ENCODE measurements around the gene PLOD1.
"Not testable (repeated sequence)": the region's sequence is repeated elsewhere in the genome, so short reads cannot be mapped to it uniquely, and the experiment has no call there.

The PLOD1 gene

DNA sequence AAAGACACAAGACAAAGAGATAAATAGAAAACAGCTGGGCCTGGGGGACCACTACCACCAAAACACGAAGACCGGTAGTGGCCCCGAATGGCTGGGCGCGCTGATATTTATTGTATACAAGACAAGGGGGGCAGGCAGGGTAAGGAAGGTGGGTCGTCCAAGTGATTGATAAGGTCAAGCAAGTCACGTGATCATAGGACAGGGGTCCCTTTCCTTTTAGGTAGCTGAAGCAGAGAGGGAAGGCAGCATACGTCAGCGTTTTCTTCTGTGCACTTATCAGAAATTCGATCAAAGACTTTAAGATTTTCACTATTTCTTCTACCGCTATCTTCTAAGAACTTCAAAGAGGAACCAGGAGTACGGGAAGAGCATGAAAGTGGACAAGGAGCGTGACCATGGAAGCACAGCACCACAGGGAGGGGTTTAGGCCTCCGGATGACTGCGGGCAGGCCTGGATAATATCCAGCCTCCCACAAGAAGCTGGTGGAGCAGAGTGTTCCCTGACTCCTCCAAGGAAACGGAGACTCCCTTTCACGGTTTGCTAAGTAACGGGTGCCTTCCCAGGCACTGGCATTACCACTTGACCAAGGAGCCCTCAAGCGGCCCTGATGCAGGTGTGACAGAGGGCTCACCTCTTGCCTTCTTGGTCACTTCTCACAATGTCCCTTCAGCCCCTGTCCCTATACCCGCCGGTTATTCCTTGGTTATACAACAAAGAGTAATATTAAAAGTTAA lies 21.9 kb upstream of the PLOD1 start:
- DNase-seq (ENCODE audit: low spot score): not testable (repeated sequence)

DNA sequence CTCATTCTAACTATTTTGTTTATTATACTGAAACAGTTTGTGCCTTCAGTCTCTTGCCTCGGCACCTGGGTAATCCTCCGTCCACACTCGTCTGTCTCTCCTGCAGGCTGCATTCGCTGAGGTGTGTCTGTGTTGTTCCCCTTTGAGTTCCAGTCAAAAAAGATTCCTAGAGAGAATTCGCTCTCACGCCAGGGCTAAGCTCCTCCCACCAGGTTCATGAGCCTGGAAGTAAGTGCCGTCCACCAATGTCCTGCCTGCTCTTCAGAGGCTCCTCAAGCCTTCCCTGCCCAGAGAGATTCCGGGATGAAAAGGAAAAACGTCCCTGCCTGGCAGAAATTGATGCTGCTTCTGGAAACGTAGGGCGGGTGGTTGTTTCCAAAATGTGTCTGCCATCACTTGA lies 21.2 kb upstream of the PLOD1 start:
- no peak for DNase-seq (ENCODE audit: low spot score)

DNA sequence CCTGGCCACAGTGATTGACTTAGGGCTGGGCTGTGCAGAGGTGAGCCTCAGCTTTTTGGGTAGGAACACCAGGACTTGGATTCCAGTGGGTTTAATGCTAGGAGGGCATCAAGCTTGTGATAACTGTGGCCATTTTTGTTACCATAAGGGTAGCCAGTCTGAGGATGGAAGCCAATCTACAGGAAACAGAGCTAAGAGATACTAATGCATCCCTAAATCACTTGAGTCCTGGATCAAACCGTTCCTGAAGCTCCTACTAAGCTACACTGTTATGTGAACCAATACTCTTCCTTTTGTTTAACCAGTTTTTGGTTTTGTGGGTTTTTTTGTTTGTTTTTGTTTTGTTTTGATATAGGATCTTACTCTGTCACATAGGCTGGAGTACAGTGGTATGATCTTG lies 20.5 kb upstream of the PLOD1 start:
- no peak for DNase-seq (ENCODE audit: low spot score)

DNA sequence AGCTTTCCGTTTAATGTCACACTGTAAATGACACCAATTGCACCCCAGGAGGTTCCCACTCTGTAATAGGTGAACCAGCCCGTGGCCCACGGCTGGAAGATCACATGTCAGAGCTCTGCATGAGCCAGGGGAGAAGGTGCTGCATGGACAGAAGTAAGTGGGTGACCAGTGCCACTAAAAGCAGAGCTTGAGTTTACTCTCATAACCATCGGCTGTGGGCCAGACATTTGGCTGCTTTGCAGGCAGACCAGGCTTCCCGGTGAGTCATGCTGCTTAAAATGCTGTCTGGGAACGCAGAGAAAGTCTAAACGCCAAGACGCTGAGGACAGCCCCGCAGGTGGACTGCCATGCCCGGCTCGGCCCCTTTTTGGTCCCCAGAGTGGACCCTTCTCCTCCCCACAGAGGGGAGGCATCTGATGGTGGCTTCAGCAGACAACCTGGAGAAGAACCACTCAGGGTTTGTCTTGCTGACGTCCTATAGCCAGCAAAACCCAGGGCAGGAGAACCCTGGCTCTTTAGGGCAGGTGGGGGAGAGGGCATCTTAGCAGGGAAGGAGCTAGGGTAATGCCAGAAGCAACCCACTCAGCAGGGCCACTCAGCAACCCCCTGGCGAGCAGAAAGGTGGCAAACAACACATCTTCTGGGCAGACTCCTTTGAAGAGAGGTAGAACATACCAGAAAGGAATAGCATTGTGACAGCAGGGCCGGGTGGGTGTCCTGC lies 15.6 kb upstream of the PLOD1 start:
- DNase-seq (ENCODE audit: low spot score): no peak

DNA sequence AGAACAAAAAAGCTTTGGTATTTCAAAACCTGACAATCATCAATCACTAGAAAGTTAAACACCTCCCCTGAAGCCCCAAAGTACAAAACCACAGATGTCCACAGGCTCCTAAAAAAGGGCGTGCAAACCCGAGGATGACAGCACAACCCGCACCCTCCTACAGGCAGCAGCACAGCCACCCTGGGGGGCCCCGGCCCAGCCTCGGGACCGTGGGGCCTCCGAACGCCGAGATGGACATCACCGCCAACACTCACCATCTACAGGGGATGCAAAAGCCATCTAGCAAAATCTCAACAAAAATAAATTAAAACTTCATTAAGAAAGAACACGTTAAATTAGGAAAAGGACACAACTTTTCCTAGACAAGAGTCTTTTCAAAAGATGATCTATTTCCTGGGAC lies 14.9 kb upstream of the PLOD1 start:
- DNase-seq (ENCODE audit: low spot score): no peak

DNA sequence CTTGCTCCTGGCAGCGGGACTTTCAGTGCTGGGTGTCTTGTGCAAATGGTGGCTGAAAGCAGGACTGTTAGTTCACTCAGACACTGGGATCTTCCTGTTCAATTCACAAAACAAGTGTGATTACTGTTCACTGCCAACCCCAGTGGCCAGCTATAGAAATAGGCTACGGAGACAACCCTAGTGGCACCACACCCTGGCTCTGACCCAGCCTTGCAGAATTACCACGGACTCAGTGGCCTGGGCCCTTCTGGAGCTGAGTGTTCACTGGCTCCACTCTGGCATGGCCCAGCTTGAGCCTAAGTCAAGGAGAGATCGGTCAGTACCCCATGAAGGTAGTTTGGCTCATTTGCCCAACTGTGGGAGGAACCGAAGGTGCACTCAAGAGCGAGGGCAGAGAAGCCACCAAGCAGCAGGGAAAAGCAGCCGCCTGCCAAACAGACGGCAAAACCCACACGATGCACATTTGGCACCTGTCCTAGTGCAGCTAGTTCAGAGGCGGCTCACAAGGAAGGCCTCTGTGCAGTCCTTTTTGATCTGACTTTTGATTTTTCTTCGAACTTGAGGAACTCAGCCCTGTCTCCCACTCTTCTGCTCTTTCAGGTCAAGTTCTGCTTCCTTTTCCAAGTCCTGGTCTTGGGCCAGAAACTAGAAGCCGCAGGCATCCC lies 14.1 kb upstream of the PLOD1 start:
- no peak for DNase-seq (ENCODE audit: low spot score)

DNA sequence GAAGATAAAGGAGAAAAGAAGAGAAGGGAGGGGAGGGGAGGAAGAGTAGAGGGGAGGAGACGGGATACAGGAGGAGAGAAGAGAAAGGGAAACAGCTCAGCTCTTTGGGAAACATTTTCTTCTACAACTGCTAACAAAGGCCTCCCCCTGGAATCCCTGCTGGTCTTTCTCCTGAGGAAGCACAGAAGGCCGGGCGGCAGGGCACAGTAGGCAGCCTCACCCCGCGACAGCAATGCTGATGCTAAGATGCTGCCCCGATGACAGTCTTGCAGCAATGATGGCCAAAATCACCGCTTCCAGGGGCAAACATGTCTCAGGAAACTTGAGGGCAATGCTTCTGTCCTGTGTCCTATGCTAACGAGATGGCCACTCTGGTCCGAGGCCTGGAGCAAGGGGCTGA lies 13.5 kb upstream of the PLOD1 start:
- no peak for DNase-seq (ENCODE audit: low spot score)

DNA sequence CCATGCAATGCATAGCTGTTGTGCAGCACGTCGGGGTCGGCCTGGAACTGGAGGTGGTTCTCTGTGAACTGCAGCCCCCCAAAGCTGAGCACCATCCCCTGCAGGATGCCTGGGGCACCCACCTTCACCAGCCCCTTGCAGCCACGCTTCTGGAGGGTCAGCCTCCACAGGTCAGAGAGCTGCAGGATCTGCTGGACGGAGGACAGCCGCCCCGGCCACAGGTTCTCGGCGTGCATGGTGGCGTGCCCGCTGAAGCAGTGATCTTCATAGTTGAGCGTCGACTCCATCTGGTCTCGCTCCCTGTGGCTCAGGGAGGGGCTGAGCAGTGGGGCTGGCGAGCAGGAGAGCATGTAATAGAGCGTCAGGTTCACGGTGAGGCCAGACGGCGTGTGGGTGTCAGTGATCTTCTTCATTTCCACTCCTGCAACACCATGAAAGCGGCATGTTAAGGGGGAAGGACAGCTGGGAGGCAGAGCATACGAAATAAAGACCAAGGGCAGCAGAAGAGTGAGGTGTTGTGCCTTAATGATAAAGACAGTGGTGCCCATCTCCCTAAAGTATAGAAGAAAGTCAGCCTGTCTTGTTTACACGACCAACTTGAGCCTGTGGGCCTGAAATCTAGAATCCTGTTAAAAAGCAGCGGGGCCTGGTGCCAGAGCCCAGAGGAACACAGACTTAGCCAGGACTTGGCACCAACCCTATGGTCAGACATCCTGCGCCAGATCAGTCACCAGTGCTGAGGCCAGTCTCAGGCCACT lies 11.3 kb upstream of the PLOD1 start:
- DNase-seq (ENCODE audit: low spot score): no peak

DNA sequence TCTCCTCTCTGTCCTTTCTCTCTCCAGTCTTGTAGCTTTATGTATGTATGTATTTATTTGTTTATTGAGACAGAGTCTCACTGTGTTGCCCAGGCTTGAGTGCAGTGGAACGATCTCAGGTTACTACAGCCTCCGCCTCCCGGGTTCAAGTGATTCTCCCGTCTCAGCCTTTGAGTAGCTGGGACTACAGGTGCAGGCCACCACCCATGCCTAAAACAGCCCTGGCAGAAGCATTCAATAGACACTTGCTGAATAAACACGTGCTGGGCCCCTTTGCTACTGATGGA lies 10.7 kb upstream of the PLOD1 start:
- no peak for DNase-seq (ENCODE audit: low spot score)

DNA sequence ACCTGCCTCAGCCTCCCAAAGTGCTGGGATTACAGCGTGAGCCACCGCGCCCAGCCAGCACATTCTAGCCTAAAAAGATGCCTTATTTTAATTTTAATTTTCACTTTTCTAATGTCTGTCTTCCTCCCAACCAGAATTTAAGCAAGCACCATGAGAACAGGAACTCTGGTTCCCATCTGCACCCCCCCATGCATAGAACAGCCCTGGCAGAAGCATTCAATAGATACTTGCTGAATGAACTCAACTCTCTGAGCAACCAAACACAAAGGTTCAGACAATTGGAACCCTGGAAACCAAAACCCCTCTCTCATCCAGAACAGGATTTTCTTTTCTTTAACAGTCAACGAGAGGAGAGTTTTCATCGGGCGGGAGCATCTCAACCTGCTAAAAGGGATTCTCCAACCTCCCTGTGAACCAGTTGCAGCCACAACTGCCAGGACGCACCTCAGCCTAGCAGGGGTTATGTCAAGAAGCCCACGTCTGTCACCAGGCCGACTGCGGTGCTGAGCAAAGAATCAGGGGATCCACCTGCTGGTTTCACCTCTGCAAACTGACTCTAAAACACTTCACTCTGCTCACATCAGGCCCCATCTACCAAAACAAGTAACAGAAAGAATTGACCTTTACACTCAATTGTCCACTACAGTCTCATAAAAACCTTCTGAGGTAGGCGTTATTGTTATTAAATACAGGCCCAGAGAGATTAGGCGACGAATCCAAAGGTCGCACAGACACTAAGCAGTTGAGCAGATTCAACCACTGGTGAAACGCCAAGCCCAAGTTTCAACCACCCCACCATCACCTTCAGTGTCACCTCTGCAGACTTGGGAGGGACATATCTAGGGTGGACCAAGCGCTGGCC lies 10.0 kb upstream of the PLOD1 start:
- peak; percentile 35 for DNase-seq (ENCODE audit: low spot score)

DNA sequence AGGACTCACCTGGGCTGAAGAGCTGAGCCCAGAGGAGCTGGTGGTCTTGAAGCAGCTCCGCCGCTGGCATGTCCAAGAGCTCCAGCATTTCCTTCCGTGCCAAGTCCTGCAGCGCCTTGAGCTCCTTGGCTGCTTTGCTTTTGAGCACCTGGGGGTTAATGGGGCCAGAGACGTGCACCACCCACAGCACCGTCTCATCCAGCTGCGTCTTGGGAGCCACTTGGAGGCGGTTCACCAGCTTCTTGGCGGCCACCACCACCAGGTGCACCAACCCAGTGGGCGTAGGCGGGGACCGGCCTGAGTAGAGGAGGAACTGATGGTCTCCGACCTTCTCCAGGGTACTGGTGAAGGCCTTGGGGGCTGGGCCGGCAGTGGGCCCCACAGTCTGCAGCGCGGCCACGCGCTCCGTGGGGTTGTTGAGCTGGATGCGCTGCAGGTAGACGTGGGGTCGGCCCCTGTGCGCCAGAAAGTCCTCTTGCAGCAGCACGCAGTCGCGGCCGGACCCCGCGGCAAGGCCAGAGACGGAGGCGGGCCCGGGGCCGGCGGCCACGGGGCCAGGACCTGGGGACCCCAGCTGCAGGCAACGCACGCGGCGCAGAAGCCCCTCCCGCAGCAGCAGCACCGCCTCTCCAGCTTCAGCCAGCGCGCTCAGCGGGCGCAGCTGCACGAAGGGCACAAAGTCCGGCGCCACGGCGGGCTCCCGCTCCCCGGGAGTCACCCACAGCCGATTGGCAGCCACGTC lies 9.2 kb upstream of the PLOD1 start:
- DNase-seq (ENCODE audit: low spot score): peak; percentile 61

DNA sequence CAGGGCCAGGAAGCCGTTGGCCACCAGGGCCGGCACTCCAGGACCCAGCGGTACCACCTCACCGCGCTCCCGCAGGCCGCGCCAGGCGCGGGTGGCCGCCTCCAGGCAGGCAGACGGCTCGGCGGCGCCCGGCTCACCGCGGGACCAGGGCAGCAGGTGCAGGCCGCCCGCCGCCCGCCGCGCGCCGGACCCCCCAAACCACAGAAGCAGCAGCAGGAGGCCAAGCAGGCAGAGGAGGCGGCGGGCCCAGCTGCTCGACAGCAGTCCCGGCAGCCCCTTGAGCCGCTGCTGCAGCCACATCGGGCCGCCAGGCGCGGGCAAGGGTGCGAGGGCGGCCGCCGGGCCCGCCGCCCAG lies 8.6 kb upstream of the PLOD1 start:
- peak; percentile 31 for DNase-seq (ENCODE audit: low spot score)

DNA sequence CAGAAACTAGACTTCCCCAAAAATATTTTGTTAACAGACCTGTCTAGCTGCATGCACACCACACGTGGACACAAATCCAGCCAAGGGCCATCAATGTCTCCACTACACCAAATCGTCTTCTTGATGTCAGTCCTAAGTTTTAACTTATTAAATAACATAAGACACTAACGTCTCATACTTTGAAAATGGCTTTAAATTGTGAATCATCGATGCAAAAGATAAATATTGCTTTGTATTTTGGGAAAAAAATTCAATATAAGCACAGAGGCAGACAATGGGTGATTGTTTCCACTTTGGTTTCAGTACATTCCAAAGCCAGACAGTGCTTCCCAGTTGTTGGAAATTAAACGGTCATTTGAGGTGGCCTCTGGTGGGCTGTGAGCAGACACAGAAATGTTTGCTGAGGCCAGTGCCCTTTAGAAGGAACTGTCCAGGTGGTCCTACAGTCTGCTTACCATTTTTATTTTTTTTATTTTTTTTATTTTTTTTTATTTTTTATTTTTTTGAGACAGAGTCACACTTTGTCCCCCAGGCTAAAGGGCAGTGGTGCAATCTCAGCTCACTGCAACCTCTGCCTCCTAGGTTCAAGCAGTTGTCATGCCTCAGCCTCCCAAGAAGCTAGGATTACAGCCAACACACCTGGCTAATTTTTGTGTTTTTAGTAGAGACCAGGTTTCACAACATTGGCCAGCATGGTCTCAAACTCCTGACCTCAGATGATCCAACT lies 6.5 kb upstream of the PLOD1 start:
- peak; percentile 31 for DNase-seq (ENCODE audit: low spot score)

DNA sequence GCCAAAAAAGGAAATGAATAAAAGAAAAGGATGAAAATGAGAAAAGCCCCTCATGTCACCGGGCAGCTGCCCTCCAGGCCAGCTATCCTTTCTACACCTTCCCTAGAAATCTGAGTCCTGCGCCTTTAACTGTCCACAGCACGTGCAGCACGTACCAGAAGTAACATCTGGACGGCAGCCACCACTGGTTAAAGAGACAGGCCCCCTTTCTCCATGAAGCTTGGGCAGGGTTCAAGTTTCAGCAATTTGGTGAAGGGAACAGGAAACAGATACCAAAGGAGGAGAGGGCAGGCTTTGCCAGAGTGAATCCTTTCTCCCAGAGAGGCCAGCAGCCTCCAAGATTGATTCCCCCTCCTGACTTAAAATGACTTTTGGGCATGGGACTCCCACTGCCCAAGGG lies 4.7 kb upstream of the PLOD1 start:
- DNase-seq (ENCODE audit: low spot score): peak; percentile 81

DNA sequence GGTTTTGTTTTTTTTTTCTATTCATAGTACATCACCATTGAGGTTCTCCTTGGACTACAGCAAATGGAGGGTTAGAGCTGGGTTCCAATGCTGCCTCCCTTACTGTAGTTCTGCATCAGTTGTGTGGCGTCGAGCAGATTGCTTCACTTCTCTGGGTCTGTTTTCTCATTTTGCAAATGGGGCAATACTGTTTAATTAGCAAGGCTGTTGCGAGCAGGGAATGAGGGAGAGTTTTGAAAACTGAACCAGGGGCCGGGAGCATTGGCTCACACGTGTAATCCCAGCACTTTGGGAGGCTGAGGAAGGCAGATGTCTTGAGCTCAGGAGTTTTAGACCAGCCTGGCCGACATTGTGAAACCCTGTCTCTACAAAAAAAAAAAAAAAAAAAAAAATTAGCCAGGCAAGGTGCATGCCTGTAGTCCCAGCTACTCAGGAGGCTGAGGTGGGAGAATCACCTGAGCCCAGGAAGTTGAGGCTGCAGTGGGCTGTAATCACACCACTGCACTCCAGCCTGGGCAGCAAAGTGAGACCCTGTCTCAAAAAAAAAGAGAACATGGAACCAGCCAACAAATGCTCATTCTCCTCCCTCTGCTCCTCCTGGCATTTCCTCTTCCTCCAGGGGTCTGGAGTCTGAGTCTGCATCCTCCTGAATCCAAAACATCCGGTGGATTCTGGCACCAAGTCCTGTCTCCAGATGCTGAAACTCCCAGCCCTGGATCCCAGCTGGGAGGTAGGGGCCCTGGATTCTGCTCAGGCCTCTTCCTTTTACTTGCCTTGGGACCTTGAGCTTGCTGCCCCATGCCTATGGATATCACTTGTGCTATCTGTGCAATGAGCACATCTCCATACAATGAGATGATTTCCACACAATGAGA lies 3.7 kb upstream of the PLOD1 start:
- DNase-seq (ENCODE audit: low spot score): no peak

DNA sequence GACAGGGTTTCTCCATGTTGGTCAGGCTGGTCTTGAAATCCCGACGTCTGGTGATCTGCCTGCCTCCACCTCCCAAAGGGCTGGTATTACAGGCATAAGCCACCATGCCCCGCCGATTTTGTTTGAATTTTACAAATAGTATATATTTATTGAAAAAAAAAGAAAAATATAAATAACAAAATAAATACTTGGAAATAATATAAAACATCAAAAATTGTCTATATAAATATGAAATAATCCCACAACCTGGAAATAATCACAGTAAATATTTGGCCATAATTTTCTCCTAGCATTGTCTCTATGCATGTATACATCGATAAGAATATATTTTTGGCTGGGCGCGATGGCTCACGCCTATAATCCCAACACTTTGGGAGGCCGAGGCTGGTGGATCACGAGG lies 2.7 kb upstream of the PLOD1 start:
- no peak for DNase-seq (ENCODE audit: low spot score)

DNA sequence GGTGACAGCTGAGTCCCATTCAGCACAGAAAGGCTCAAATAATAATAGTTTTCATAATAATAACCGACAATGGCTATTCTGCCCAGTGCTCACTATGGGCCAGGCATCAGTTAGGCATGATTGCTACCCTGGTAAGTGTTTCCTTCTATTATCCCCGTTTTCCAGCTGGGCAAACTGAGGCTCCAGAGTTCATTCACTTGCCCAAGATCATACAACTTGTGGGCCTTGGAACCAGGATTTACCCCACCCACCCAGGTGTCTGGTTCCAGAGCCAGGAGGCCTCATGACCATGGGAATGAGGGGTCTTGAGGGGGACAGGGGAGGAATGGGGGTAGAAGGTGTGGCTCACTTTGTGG lies 518 bp downstream of the PLOD1 start:
- DNase-seq (ENCODE audit: low spot score): no peak

DNA sequence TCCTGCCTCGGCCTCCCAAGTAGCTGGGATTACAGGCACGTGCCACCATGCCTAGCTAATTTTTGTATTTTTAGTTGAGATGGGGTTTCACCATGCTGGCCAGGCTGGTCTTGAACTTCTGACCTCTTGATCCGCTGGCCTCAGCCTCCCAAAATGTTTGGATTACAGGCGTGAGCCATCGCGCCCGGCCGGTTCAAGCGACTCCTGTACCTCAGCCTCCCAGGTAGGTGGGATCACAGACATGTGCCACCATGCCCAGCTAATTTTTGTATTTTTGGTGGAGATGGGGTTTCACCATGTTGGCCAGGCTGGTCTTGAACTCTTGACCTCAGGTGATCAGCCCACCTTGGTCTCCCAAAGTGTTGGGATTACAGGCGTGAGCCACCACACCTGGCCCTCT lies 1.2 kb downstream of the PLOD1 start:
- not testable (repeated sequence) for DNase-seq (ENCODE audit: low spot score)

DNA sequence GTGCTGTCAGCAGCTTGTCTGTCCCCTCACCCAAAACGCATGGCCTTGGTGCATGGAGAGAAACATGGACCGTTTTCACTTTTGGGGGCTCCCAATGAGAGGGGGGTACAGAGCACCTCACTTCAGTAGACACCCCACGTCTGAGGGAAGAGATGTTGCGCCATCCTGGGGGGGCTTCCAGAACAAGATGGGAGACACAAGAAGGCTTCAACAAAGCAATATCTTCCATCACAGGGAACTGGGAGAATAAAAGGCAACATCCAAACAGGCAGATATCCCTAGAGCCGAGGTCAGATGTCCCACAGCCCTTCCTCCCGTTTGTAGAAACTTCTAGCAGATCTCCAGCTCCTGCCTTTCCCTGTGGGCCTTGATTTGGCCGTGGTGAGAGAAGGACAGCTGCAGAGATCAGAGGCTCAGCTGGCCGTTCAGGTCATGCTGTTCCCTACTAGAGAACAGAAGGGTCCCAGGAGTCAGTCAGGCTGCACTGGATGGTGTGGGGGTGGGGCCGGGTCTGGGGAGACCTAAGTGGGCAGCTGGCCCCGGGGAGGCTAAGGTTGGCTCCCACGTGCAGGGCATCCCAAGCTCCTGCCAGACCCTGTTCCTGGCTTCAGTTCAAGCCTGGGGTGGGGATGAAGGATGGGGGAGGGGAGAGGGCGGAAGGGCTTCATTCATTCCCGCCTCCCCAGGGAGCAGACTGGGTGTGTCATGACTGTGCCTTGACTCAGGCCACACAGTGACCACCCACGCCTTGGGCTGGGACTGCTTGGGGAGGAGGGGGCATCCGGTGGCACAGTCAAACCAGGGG lies 4.4 kb downstream of the PLOD1 start:
- DNase-seq (ENCODE audit: low spot score): no peak

Data from NAMALWA (cell line).